ENCODE data around the gene ANTXR1. TPM values are rescaled to one million over a fixed set of nuclear protein-coding genes. Genes with fewer than 3 reads are reported as not detected.

The ANTXR1 gene
- total RNA-seq, 1 experiment from 2014 or later: 33.1 TPM

GRCh38 chr2:69007169-69007568 lies 5.8 kb upstream of the ANTXR1 start:
- Mint-ChIP-seq H3K36me3 (ENCODE audit: insufficient read depth, unreplicated experiment) (no peaks in the 10 kb centered on the region), H3K27me3 (ENCODE audit: insufficient read depth, unreplicated experiment) (no peaks in the 10 kb centered on the region), H3K4me3 (ENCODE audit: unreplicated experiment) (no peak overlapping the region), H3K9me3 (ENCODE audit: unreplicated experiment) (peaks cover 15% of the 10 kb centered on the region), H3K4me1 (ENCODE audit: insufficient read depth, unreplicated experiment) (peaks cover 6% of the 10 kb centered on the region), H3K27ac (ENCODE audit: low read depth, unreplicated experiment) (no peak overlapping the region)
- BruUV-seq (replicated peaks): no TSS peak
- DNase-seq (ENCODE audit: unreplicated experiment): no peak
- TF ChIP-seq, protein P1, sequence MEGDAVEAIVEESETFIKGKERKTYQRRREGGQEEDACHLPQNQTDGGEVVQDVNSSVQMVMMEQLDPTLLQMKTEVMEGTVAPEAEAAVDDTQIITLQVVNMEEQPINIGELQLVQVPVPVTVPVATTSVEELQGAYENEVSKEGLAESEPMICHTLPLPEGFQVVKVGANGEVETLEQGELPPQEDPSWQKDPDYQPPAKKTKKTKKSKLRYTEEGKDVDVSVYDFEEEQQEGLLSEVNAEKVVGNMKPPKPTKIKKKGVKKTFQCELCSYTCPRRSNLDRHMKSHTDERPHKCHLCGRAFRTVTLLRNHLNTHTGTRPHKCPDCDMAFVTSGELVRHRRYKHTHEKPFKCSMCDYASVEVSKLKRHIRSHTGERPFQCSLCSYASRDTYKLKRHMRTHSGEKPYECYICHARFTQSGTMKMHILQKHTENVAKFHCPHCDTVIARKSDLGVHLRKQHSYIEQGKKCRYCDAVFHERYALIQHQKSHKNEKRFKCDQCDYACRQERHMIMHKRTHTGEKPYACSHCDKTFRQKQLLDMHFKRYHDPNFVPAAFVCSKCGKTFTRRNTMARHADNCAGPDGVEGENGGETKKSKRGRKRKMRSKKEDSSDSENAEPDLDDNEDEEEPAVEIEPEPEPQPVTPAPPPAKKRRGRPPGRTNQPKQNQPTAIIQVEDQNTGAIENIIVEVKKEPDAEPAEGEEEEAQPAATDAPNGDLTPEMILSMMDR (IDR thresholded peaks at IDR 0.05; ENCODE audit: unreplicated experiment): no peak
- ChIA-PET POLR2A (no interaction called here), CTCF (no interaction called here)
- intact Hi-C loops (cut with micrococcal nuclease): no loop called here

DNA sequence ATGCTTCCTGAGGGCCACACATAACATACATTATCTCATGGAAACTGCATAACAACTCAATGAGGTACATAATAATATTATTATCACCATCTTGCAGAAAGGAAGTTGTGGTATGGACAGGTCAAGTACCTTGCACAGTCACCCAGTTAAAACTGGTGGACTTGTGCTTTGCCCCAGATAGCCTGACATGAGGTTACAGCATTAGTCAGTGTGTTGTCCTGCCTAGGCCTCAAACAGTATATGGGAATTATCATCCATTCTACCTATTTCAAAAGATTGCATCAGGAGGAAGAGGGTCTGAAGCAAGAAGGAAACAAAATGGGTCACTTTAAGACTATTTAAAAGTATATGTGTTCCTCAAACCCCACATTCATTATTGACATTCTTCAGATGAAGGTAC lies 5.4 kb upstream of the ANTXR1 start:
- DNase-seq (ENCODE audit: unreplicated experiment): no peak
- H3K27ac Mint-ChIP-seq (ENCODE audit: low read depth, unreplicated experiment): no peak overlapping the region

DNA sequence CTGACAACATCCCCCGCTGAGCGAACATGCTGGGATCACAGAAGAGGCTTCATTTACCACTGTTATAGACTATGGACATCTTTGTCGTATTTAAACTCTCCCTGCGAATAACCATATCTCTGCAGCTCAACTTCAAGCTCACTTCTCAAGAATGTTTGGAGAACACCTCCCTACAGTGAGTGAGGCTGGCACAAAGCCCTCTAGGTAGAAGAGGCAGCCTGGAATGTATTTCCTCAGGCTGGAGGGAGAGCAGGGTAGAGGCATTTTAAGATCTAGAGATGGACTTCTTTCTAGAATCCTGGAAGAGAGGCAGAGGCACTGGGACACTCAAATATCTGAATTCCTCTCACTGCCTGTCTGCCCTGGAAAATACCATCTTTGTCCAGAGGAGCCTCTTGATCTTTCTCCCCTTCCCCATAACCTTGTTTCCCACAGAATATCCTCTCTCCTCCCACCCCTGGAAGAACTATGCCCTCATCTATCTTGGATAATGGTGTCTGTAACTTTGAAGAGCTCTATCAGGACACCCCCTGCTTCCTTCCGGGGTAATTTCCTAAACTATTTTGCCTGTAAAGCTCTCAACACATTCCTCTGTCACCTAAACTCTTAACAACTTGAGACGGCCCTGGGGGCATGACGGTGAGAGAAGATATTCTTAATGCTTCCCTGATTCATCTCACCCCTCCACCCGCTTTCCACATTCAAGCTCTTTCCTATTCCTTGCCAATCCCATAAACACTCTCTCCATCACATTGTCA lies 2.4 kb upstream of the ANTXR1 start:
- peaks cover 12% of the 10 kb centered on the region for H3K4me1 Mint-ChIP-seq (ENCODE audit: insufficient read depth, unreplicated experiment)
- ChIA-PET CTCF (interaction anchor here (0.7 to 3.2 kb wide), 5 partner anchors 9 to 714 kb away, joined by 3 to 30 read pairs (median 4); no protein-coding TSS in a partner anchor), POLR2A (interaction anchor here (0.6 kb wide), 1 partner anchor 102 kb away, joined by 3 read pairs; no protein-coding TSS in a partner anchor)
- H3K36me3 Mint-ChIP-seq (ENCODE audit: insufficient read depth, unreplicated experiment): no peaks in the 10 kb centered on the region
- no peak overlapping the region for H3K4me3 Mint-ChIP-seq (ENCODE audit: unreplicated experiment)
- intact Hi-C loops (cut with micrococcal nuclease): no loop called here
- no peak for DNase-seq (ENCODE audit: unreplicated experiment)
- no TSS peak for BruUV-seq (replicated peaks)
- TF ChIP-seq, protein P1 (IDR thresholded peaks at IDR 0.05; ENCODE audit: unreplicated experiment): no peak
- no peaks in the 10 kb centered on the region for H3K27me3 Mint-ChIP-seq (ENCODE audit: insufficient read depth, unreplicated experiment)
- no peak overlapping the region for H3K27ac Mint-ChIP-seq (ENCODE audit: low read depth, unreplicated experiment)
- no peaks in the 10 kb centered on the region for H3K9me3 Mint-ChIP-seq (ENCODE audit: unreplicated experiment)

More for the DNA sequence above, 5.4 kb upstream of the ANTXR1 start:
- no TSS peak for BruUV-seq (replicated peaks)
- Mint-ChIP-seq H3K27me3 (ENCODE audit: insufficient read depth, unreplicated experiment) (no peaks in the 10 kb centered on the region), H3K4me1 (ENCODE audit: insufficient read depth, unreplicated experiment) (peaks cover 9% of the 10 kb centered on the region), H3K4me3 (ENCODE audit: unreplicated experiment) (no peak overlapping the region), H3K36me3 (ENCODE audit: insufficient read depth, unreplicated experiment) (no peaks in the 10 kb centered on the region), H3K9me3 (ENCODE audit: unreplicated experiment) (peaks cover 11% of the 10 kb centered on the region)
- intact Hi-C loops (cut with micrococcal nuclease): no loop called here
- TF ChIP-seq, protein P1 (IDR thresholded peaks at IDR 0.05; ENCODE audit: unreplicated experiment): no peak
- ChIA-PET CTCF (no interaction called here), POLR2A (no interaction called here)

DNA sequence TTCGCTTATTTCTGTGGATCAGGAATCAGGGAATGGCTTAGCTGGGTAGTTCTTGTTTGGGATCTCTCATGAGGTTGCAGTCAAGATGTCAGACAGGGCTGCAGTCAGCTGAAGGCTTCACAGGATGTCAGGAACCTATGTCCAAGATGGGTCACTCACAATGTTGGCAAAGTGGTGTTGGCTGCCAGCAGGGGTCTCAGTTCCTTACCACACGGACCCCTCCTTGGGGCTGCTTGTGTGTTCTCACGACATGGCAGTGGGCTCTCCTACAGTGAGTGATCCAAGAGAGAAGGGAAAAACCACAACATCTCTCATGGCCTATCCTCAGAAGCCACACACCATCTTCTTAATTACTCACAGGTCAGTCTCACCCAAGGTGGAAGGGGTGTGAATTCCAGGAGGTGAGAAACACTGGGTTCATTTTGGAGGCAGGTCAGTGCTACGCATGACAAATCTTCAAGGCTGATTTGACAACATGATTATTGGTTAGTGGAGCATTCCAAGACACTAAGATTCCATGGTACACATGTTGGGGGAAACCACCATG lies 1.3 kb upstream of the ANTXR1 start:
- no TSS peak for BruUV-seq (replicated peaks)
- peaks cover 12% of the 10 kb centered on the region for H3K4me1 Mint-ChIP-seq (ENCODE audit: insufficient read depth, unreplicated experiment)
- H3K36me3 Mint-ChIP-seq (ENCODE audit: insufficient read depth, unreplicated experiment): no peaks in the 10 kb centered on the region
- no peak overlapping the region for H3K27ac Mint-ChIP-seq (ENCODE audit: low read depth, unreplicated experiment)
- no peaks in the 10 kb centered on the region for H3K9me3 Mint-ChIP-seq (ENCODE audit: unreplicated experiment)
- ChIA-PET POLR2A (no interaction called here), CTCF (interaction anchor here (1.0 to 3.2 kb wide), 10 partner anchors 10 to 543 kb away, joined by 3 to 30 read pairs (median 4); no protein-coding TSS in a partner anchor)
- DNase-seq (ENCODE audit: unreplicated experiment): no peak
- intact Hi-C loops (cut with micrococcal nuclease): no loop called here
- H3K27me3 Mint-ChIP-seq (ENCODE audit: insufficient read depth, unreplicated experiment): no peaks in the 10 kb centered on the region
- TF ChIP-seq, protein P1 (IDR thresholded peaks at IDR 0.05; ENCODE audit: unreplicated experiment): no peak
- H3K4me3 Mint-ChIP-seq (ENCODE audit: unreplicated experiment): peak overlapping the region; percentile 5
